Measurements from ENCODE around the gene KRT12.
"Not testable (repeated sequence)": the region's sequence is repeated elsewhere in the genome, so short reads cannot be mapped to it uniquely, and the experiment has no call there.

GRCh38 chr17:40858667-40859066, 8.4 kb downstream of the KRT12 start:
- not testable (repeated sequence) for TF ChIP-seq FOXK2 (IDR thresholded peaks at IDR 0.05); SUZ12 (IDR thresholded peaks at IDR 0.05); BHLHE40 (IDR thresholded peaks at IDR 0.05; ENCODE audit: borderline replicate concordance); SP1 (IDR thresholded peaks at IDR 0.05); L3MBTL2 (conservative IDR thresholded peaks at IDR 0.05); TARDBP (IDR thresholded peaks at IDR 0.05)

All from HEK293T (cell line).